K562 (cell line): ENCODE measurements around the gene DARS2. TPM values are rescaled to one million over a fixed set of nuclear protein-coding genes. Genes with fewer than 3 reads are reported as not detected.

Experiments
- ARNT ChIP-seq, 2 experiments: fragments of 450-650 bp; IDR thresholded peaks; 2 replicates each; pipeline ENCODE4 v1.6.1; 2016; ENCODE audit warnings: mild to moderate bottlenecking in 1 of 2
- CUX1 ChIP-seq: fragments of 200-800 bp; sonication (Bioruptor generic); IDR thresholded peaks from 2 replicates; pipeline ENCODE4 v1.6.1; 2016; ENCODE audit warnings: missing genetic modification characterization, missing compliant biosample characterization
- EHMT2 ChIP-seq: fragments of 450-650 bp; IDR thresholded peaks from 2 replicates; pipeline ENCODE4 v1.6.1; 2018; ENCODE audit warnings: antibody characterized with exemption
- ERF ChIP-seq: fragments of 450-650 bp; formaldehyde crosslinking; IDR thresholded peaks from 2 replicates; pipeline ENCODE4 v1.4.0; 2020; ENCODE audit warnings: mild to moderate bottlenecking, mixed read lengths
- GATAD2B ChIP-seq: fragments of 450-650 bp; IDR thresholded peaks from 2 replicates; pipeline ENCODE4 v1.6.1; 2017; ENCODE audit warnings: mild to moderate bottlenecking, borderline replicate concordance
- HNRNPK ChIP-seq: fragments of 200-400 bp; formaldehyde crosslinking; IDR thresholded peaks from one replicate; pipeline ENCODE4 v1.6.1; 2018; ENCODE audit warnings: mild to moderate bottlenecking, low read depth, low read length; ENCODE audit not compliant: poor library complexity, severe bottlenecking
- MAZ ChIP-seq, 2 experiments: fragments of 450-650 bp in 1 of 2; sonication (generic) in 1 of 2; formaldehyde crosslinking; IDR thresholded peaks in 1 of 2; conservative IDR thresholded peaks in 1 of 2; 2 replicates each; pipeline versions ENCODE4 v1.4.0 to v1.5.0; 2020; ENCODE audit warnings: mild to moderate bottlenecking in 1 of 2, missing genetic modification reagents in 1 of 2
- NFYB ChIP-seq: IDR thresholded peaks from 2 replicates; pipeline ENCODE4 v1.6.1; 2011; ENCODE audit warnings: mild to moderate bottlenecking, moderate library complexity; ENCODE audit not compliant: insufficient read length; ENCODE audit errors: extremely low read depth
- RFX1 ChIP-seq: fragments of 450-650 bp; IDR thresholded peaks from 2 replicates; pipeline ENCODE4 v1.6.1; 2016; ENCODE audit warnings: mild to moderate bottlenecking, moderate library complexity
- ZNF184 ChIP-seq: sonication (generic); formaldehyde crosslinking; IDR thresholded peaks from 2 replicates; pipeline ENCODE4 v1.5.0; 2020; ENCODE audit warnings: missing genetic modification reagents
- ZNF280B ChIP-seq: fragments of 250-450 bp; sonication (Bioruptor Pico); IDR thresholded peaks from 2 replicates; pipeline ENCODE4 v1.5.1; 2021; ENCODE audit warnings: mild to moderate bottlenecking
- polyA plus RNA-seq, 8 experiments: library from polyadenylated mRNA; depleted of rRNA in 4 of 8; stranded (reverse) in 5 of 8; unstranded in 3 of 8; fragments of >200 nt; fragmentation: Nextera tagmentation in 2 of 8; fragmentation: Illumina TruSeq in 1 of 8; extraction: Ambion mirVana in 2 of 8; extraction: Trizol in 1 of 8; gene quantifications; 2 replicates each; pipeline versions ENCODE4 v1.2.1 to v1.2.3, GENCODE V29; 2011 to 2014; ENCODE audit warnings: inconsistent platforms in 1 of 8, missing spikeins in 1 of 8
- total RNA-seq, 7 experiments: library from RNA; depleted of rRNA in 6 of 7; stranded (reverse); fragments of >200 nt in 6 of 7; fragmentation: Illumina TruSeq in 2 of 7; extraction: Trizol in 2 of 7; gene quantifications; 2 replicates each; pipeline versions ENCODE4 v1.2.1 to v1.2.3, GENCODE V29; 2011 to 2021; ENCODE audit warnings: low replicate concordance in 1 of 7
- TF ChIP-seq, protein P1 (sequence below): fragments of 250-450 bp; sonication (Bioruptor Pico); IDR thresholded peaks from 2 replicates; pipeline ENCODE4 v1.4.0; 2020; ENCODE audit warnings: mild to moderate bottlenecking, moderate library complexity, borderline replicate concordance
- TF ChIP-seq, protein P2 (sequence below): fragments of 150-350 bp; conservative IDR thresholded peaks from 2 replicates; pipeline ENCODE4 v1.6.1; 2014; ENCODE audit warnings: low read length

DARS2 gene
- total and polyA plus RNA-seq, 9 of the 15 experiments (the other 6 are each of a cell fraction or from before 2014, with no cell fraction given) = 36.4 to 96.7 (median 68.6) TPM

- TF ChIP-seq, protein P1, sequence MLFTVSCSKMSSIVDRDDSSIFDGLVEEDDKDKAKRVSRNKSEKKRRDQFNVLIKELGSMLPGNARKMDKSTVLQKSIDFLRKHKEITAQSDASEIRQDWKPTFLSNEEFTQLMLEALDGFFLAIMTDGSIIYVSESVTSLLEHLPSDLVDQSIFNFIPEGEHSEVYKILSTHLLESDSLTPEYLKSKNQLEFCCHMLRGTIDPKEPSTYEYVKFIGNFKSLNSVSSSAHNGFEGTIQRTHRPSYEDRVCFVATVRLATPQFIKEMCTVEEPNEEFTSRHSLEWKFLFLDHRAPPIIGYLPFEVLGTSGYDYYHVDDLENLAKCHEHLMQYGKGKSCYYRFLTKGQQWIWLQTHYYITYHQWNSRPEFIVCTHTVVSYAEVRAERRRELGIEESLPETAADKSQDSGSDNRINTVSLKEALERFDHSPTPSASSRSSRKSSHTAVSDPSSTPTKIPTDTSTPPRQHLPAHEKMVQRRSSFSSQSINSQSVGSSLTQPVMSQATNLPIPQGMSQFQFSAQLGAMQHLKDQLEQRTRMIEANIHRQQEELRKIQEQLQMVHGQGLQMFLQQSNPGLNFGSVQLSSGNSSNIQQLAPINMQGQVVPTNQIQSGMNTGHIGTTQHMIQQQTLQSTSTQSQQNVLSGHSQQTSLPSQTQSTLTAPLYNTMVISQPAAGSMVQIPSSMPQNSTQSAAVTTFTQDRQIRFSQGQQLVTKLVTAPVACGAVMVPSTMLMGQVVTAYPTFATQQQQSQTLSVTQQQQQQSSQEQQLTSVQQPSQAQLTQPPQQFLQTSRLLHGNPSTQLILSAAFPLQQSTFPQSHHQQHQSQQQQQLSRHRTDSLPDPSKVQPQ = no peak
- no peak for TF ChIP-seq ZNF184
- TF ChIP-seq GATAD2B = peak; percentile 25; the same call in 1 of the 2 replicates
- no peak for TF ChIP-seq CUX1 (CRISPR knock-in tag)
- peak; percentile 37 to 64; a peak in 1 of 4 replicates for TF ChIP-seq ARNT (IDR thresholded peaks at IDR 0.05)
- no peak for TF ChIP-seq ZNF280B (CRISPR knock-in tag)
- 0 out of 2 replicates have a peak, but pooled peaks have one; percentile 23 for TF ChIP-seq ERF (CRISPR knock-in tag)
- TF ChIP-seq, protein P2, sequence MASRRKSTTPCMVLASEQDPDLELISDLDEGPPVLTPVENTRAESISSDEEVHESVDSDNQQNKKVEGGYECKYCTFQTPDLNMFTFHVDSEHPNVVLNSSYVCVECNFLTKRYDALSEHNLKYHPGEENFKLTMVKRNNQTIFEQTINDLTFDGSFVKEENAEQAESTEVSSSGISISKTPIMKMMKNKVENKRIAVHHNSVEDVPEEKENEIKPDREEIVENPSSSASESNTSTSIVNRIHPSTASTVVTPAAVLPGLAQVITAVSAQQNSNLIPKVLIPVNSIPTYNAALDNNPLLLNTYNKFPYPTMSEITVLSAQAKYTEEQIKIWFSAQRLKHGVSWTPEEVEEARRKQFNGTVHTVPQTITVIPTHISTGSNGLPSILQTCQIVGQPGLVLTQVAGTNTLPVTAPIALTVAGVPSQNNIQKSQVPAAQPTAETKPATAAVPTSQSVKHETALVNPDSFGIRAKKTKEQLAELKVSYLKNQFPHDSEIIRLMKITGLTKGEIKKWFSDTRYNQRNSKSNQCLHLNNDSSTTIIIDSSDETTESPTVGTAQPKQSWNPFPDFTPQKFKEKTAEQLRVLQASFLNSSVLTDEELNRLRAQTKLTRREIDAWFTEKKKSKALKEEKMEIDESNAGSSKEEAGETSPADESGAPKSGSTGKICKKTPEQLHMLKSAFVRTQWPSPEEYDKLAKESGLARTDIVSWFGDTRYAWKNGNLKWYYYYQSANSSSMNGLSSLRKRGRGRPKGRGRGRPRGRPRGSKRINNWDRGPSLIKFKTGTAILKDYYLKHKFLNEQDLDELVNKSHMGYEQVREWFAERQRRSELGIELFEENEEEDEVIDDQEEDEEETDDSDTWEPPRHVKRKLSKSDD = no peak
- TF ChIP-seq MAZ (CRISPR knock-in tag; conservative IDR thresholded peaks at IDR 0.05 in 1 of 2, IDR thresholded peaks at IDR 0.05 in 1 of 2) = peak; percentile 99
- no peak for TF ChIP-seq EHMT2
- no peak for TF ChIP-seq HNRNPK
- TF ChIP-seq RFX1 = no peak
- TF ChIP-seq NFYB = no peak
Measured at GRCh38 chr1:173868266-173869020, 44.0 kb downstream of the DARS2 start, which contains the start of gene ZBTB37 (continued).
